ENCODE measurements around the gene CRX. TPM values are rescaled to one million over a fixed set of nuclear protein-coding genes. Genes with fewer than 3 reads are reported as not detected.

CRX gene
- total RNA-seq, 1 experiment from 2014 or later, result 0.13 TPM

DNA sequence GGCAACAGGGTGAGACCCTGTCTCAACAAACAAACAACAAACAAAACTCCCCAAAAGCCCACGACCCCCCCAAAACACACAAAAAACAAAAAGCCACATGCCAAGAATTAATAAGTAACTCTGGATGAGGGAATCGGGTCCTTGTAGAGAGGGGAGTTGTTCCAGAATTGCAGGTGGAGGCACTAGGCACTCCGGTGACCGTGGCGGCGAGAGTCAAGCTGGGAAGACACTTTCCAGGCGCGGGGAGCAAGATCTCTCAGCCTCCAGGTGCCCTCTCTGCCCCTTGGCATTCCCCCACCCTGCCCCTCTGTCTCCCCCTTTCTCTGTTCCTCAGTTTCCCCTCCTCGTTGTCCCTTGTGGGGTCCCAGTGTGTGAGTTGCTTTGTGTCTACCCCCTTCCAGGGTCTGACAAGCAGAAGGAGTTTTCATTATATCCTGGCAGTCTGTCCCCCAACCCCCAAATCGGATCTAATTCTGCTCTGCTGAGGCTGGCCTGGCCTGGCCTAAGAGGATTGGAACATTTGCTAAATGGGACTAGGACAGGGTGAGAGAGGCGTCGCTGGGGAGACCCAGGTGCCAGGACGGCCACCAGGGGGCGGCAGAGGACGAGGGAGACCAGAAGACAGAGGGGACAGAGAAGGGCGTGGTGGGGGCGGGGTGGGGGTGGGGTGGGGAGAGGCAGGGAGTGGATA, 8.3 kb upstream of the CRX start:
- no peaks in the 10 kb centered on the region for H3K9me3 ChIP-seq (ENCODE audit: control insufficient read depth, low read depth, low read length)
- H4K8ac ChIP-seq (replicated peaks; ENCODE audit: insufficient read length, low read depth, low read length), result no peak overlapping the region
- no peak overlapping the region for H2AK5ac ChIP-seq (ENCODE audit: insufficient read length, low read length)
- H4K5ac ChIP-seq (ENCODE audit: insufficient read length, low read depth, low read length), result no peak overlapping the region
- H3K36me3 Mint-ChIP-seq (ENCODE audit: insufficient read depth in 1 of 3, low read depth in 3 of 3), result no peaks in the 10 kb centered on the region
- no peak overlapping the region for H2BK20ac ChIP-seq (ENCODE audit: low read depth, low read length, poor library complexity, severe bottlenecking)
- no CpG with 5 or more reads among the region's 17 CpGs for WGBS (ENCODE audit: extremely low coverage, insufficient read length, low lambda C conversion rate)
- no peak overlapping the region for H2BK12ac ChIP-seq (ENCODE audit: insufficient read length, low read depth, low read length)
- no peaks in the 10 kb centered on the region for H3K9me3 Mint-ChIP-seq
- DNase-seq, result peak; percentile 93
- no peak overlapping the region for H2BK15ac ChIP-seq (ENCODE audit: low read depth, low read length)
- no peak overlapping the region for H3K4me3 Mint-ChIP-seq
- no peak overlapping the region for H3K4me2 ChIP-seq (ENCODE audit: insufficient read depth, insufficient read length, low read length)
- no peaks in the 10 kb centered on the region for H3K79me1 ChIP-seq (ENCODE audit: insufficient read depth, low read depth, low read length, poor library complexity, severe bottlenecking)
- H4K91ac ChIP-seq (ENCODE audit: insufficient read length, low read depth, low read length), result no peak overlapping the region
- no peak overlapping the region for H2AFZ ChIP-seq (ENCODE audit: low read length)
- H3K4me1 ChIP-seq (ENCODE audit: insufficient read depth, low read length), result no peaks in the 10 kb centered on the region
- H3K18ac ChIP-seq (ENCODE audit: insufficient read length, low read depth, low read length), result no peak overlapping the region
- H2BK5ac ChIP-seq (ENCODE audit: insufficient read length, low read length), result no peak overlapping the region
- H3K27ac ChIP-seq (ENCODE audit: insufficient read length, low read depth, low read length), result no peak overlapping the region
- no peak overlapping the region for H3K14ac ChIP-seq (ENCODE audit: insufficient read depth, low read length)
- H3K23me2 ChIP-seq (ENCODE audit: insufficient read length, low read depth, low read length, poor library complexity, severe bottlenecking), result no peaks in the 10 kb centered on the region
- no peaks in the 10 kb centered on the region for H4K20me1 ChIP-seq (ENCODE audit: control insufficient read depth, insufficient read depth, insufficient read length)
- no peaks in the 10 kb centered on the region for H3K79me2 ChIP-seq (ENCODE audit: insufficient read depth, low read length)
- H3K9ac ChIP-seq (ENCODE audit: extremely low read depth, insufficient read length, low read length), result no peak overlapping the region
- TF ChIP-seq, protein P1, sequence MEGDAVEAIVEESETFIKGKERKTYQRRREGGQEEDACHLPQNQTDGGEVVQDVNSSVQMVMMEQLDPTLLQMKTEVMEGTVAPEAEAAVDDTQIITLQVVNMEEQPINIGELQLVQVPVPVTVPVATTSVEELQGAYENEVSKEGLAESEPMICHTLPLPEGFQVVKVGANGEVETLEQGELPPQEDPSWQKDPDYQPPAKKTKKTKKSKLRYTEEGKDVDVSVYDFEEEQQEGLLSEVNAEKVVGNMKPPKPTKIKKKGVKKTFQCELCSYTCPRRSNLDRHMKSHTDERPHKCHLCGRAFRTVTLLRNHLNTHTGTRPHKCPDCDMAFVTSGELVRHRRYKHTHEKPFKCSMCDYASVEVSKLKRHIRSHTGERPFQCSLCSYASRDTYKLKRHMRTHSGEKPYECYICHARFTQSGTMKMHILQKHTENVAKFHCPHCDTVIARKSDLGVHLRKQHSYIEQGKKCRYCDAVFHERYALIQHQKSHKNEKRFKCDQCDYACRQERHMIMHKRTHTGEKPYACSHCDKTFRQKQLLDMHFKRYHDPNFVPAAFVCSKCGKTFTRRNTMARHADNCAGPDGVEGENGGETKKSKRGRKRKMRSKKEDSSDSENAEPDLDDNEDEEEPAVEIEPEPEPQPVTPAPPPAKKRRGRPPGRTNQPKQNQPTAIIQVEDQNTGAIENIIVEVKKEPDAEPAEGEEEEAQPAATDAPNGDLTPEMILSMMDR (conservative IDR thresholded peaks at IDR 0.05), result peak; percentile 75
- no peak overlapping the region for H3K4ac ChIP-seq (ENCODE audit: low read depth, low read length)
- H3K4me1 Mint-ChIP-seq, result peaks cover 2 to 10% of the 10 kb centered on the region in 2 experiments; a peak in 2 of 4 replicates
- H3T11ph ChIP-seq (ENCODE audit: low read length), result no peak overlapping the region
- no peaks in the 10 kb centered on the region for H3K27me3 Mint-ChIP-seq (ENCODE audit: low read depth)
- H3K27me3 ChIP-seq (ENCODE audit: insufficient read depth, low read length), result no peaks in the 10 kb centered on the region
- no peak overlapping the region for H3K56ac ChIP-seq (ENCODE audit: insufficient read length, low read depth, low read length)
- H3K27ac Mint-ChIP-seq, result peak overlapping the region in 1 of 3 experiments; percentile 28; a peak in 1 of 7 replicates
- no peak overlapping the region for H3K23ac ChIP-seq (ENCODE audit: insufficient read length, low read depth, low read length)
- no peak overlapping the region for H2BK120ac ChIP-seq (ENCODE audit: low read depth, low read length, poor library complexity, severe bottlenecking)
